Measurements from ENCODE around the gene KRT13.

The KRT13 gene

DNA sequence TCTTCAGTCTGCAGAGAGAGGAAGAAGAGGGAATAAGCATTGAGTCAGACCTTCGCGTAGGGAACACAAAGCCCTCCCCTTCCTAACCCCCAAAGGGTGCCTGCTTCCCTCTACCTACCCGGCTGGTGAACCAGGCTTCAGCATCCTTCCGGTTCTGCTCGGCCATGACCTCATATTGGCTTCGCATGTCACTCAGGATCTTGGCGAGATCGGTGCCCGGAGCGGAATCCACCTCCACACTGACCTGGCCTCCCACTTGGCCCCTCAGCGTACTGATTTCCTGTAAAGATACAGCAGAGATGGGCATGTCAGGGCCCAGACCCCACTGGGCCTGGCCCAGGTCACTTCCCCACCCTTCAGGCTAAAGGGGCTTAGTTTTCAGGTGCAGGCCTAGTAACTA lies 18.8 kb upstream of the KRT13 start:
- Histone ChIP-seq H3K4me3 (ENCODE audit: low read length) (no peak overlapping the region), H3K27me3 (ENCODE audit: control insufficient read depth, low read length) (no peaks in the 10 kb centered on the region), H3K4me1 (ENCODE audit: control insufficient read depth, low read length) (no peaks in the 10 kb centered on the region), H3K9me2 (replicated peaks; ENCODE audit: control insufficient read depth, low read length) (no peaks in the 10 kb centered on the region), H3K79me2 (ENCODE audit: control insufficient read depth, low read length) (no peaks in the 10 kb centered on the region), H3F3A (ENCODE audit: control insufficient read depth, insufficient read depth) (no peaks in the 10 kb centered on the region), H4K20me1 (ENCODE audit: control insufficient read depth, insufficient read depth, low read depth, low read length) (no peaks in the 10 kb centered on the region), H3K9me3 (ENCODE audit: control insufficient read depth, insufficient read depth, low read length) (no peaks in the 10 kb centered on the region), H3K4me2 (ENCODE audit: low read length) (no peak overlapping the region), H3K36me3 (ENCODE audit: control insufficient read depth, low read length) (no peaks in the 10 kb centered on the region), H3K27ac (ENCODE audit: low read depth, low read length) (no peak overlapping the region)
- TF ChIP-seq CTCF (IDR thresholded peaks at IDR 0.05; ENCODE audit: low read depth, low read length, poor library complexity, severe bottlenecking) (no peak), EZH2phosphoT487 (IDR thresholded peaks at IDR 0.05; ENCODE audit: borderline replicate concordance, low read length) (no peak)

GRCh38 chr17:41523787-41524186 lies 18.4 kb upstream of the KRT13 start:
- H3K9me3 ChIP-seq (ENCODE audit: control insufficient read depth, insufficient read depth, low read length), result no peaks in the 10 kb centered on the region
- no peaks in the 10 kb centered on the region for H4K20me1 ChIP-seq (ENCODE audit: control insufficient read depth, insufficient read depth, low read depth, low read length)
- no peak overlapping the region for H3K4me2 ChIP-seq (ENCODE audit: low read length)
- H3K4me1 ChIP-seq (ENCODE audit: control insufficient read depth, low read length), result no peaks in the 10 kb centered on the region
- TF ChIP-seq EZH2phosphoT487 (IDR thresholded peaks at IDR 0.05; ENCODE audit: borderline replicate concordance, low read length) (no peak), CTCF (IDR thresholded peaks at IDR 0.05; ENCODE audit: low read depth, low read length, poor library complexity, severe bottlenecking) (no peak)
- no peaks in the 10 kb centered on the region for H3F3A ChIP-seq (ENCODE audit: control insufficient read depth, insufficient read depth)
- H3K4me3 ChIP-seq (ENCODE audit: low read length), result no peak overlapping the region
- no peaks in the 10 kb centered on the region for H3K36me3 ChIP-seq (ENCODE audit: control insufficient read depth, low read length)
- H3K27me3 ChIP-seq (ENCODE audit: control insufficient read depth, low read length), result no peaks in the 10 kb centered on the region
- no peak overlapping the region for H3K27ac ChIP-seq (ENCODE audit: low read depth, low read length)
- no peaks in the 10 kb centered on the region for H3K9me2 ChIP-seq (replicated peaks; ENCODE audit: control insufficient read depth, low read length)
- no peaks in the 10 kb centered on the region for H3K79me2 ChIP-seq (ENCODE audit: control insufficient read depth, low read length)

DNA sequence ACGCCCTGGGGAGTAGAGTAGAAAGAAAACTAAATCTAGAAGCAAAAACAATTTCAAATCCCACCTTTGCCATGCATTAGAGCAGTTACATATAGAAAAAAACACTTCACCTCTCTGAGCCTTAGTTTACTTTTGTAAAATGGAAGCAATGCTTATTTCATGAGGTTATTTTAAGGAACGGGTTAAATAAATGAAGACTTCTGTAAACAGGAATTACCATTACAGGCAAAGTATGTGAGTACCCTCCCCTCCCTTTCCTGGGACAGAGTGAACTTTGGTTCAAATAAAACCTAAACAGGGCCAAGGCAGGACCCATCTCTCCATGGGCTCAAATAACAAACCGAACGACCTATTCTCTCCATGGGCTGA lies 17.8 kb upstream of the KRT13 start:
- H3F3A ChIP-seq (ENCODE audit: control insufficient read depth, insufficient read depth), result no peaks in the 10 kb centered on the region
- no peaks in the 10 kb centered on the region for H3K4me1 ChIP-seq (ENCODE audit: control insufficient read depth, low read length)
- no peak overlapping the region for H3K4me2 ChIP-seq (ENCODE audit: low read length)
- no peaks in the 10 kb centered on the region for H3K79me2 ChIP-seq (ENCODE audit: control insufficient read depth, low read length)
- H3K9me2 ChIP-seq (replicated peaks; ENCODE audit: control insufficient read depth, low read length), result no peaks in the 10 kb centered on the region
- no peak overlapping the region for H3K27ac ChIP-seq (ENCODE audit: low read depth, low read length)
- TF ChIP-seq CTCF (IDR thresholded peaks at IDR 0.05; ENCODE audit: low read depth, low read length, poor library complexity, severe bottlenecking) (no peak), EZH2phosphoT487 (IDR thresholded peaks at IDR 0.05; ENCODE audit: borderline replicate concordance, low read length) (no peak)
- no peaks in the 10 kb centered on the region for H3K27me3 ChIP-seq (ENCODE audit: control insufficient read depth, low read length)
- no peaks in the 10 kb centered on the region for H3K36me3 ChIP-seq (ENCODE audit: control insufficient read depth, low read length)
- no peak overlapping the region for H3K4me3 ChIP-seq (ENCODE audit: low read length)
- H3K9me3 ChIP-seq (ENCODE audit: control insufficient read depth, insufficient read depth, low read length), result no peaks in the 10 kb centered on the region
- H4K20me1 ChIP-seq (ENCODE audit: control insufficient read depth, insufficient read depth, low read depth, low read length), result no peaks in the 10 kb centered on the region

All from DOHH2 (cell line).